Heart right ventricle (tissue), 16 donors: Measurements from ENCODE around the gene PLPP1. TPM values are rescaled to one million over a fixed set of nuclear protein-coding genes. Genes with fewer than 3 reads are reported as not detected.
A peak's percentile ranks its signal among the peaks of the same experiment; 100 is the strongest.

Experiments
- ATAC-seq, 8 donors: fragments of 200-7000 bp; cut with Tn5 transposase; one replicate each; pipeline ENCODE4 v1.9.1; 2020; ENCODE audit warnings: mild to moderate bottlenecking in 8 of 8, moderate library complexity in 8 of 8, moderate number of reproducible peaks in 1 of 8
- DNase-seq, 2 donors: peaks; one replicate each; pipeline ENCODE4 v3.0.0-alpha.2; 2020
- H3K27ac ChIP-seq, 10 donors: fragments of 200-600 bp; sonication (generic) in 2 of 10; one replicate each; pipeline versions ENCODE4 v1.5.0 to v1.8.0; 2020 to 2022; ENCODE audit warnings: mild to moderate bottlenecking in 3 of 10
- H3K27me3 ChIP-seq, 7 donors: fragments of 200-600 bp; one replicate each; pipeline ENCODE4 v1.8.0; 2021 to 2022; ENCODE audit warnings: mild to moderate bottlenecking in 2 of 7
- H3K36me3 ChIP-seq, 9 donors: fragments of 200-600 bp; sonication (generic) in 1 of 9; one replicate each; pipeline versions ENCODE4 v1.5.0 to v1.8.0; 2020 to 2022; ENCODE audit warnings: mild to moderate bottlenecking in 2 of 9
- H3K4me1 ChIP-seq, 9 donors: fragments of 200-600 bp; sonication (generic) in 1 of 9; one replicate each; pipeline versions ENCODE4 v1.5.0 to v1.8.0; 2020 to 2022; ENCODE audit warnings: mild to moderate bottlenecking in 4 of 9
- H3K4me3 ChIP-seq, 10 donors: fragments of 200-600 bp; sonication (generic) in 2 of 10; one replicate each; pipeline versions ENCODE4 v1.5.0 to v1.8.0; 2020 to 2022; ENCODE audit warnings: mild to moderate bottlenecking in 7 of 10, moderate library complexity in 2 of 10
- H3K9me3 ChIP-seq, 11 donors: fragments of 200-600 bp in 10 of 11; sonication (generic) in 2 of 11; one replicate each; pipeline versions ENCODE4 v1.5.0 to v1.8.0; 2013 to 2022; ENCODE audit warnings: mild to moderate bottlenecking in 2 of 11, control low read depth in 1 of 11, moderate library complexity in 1 of 11
- WGBS, 2 donors: extraction: QIAGEN DNeasy Blood & Tissue Kit; methylation state at CpG; one replicate each; pipeline ENCODE4 v1.1.7; 2013; ENCODE audit warnings: inconsistent platforms in 1 of 2; 5-methylcytosine and 5-hydroxymethylcytosine counted together
- intact Hi-C, 10 donors: fragments of 100-400 bp; cut with DNase I; formaldehyde crosslinking; loops; one replicate each; pipeline versions ENCODE4 v1.11.1 to v1.14.2; 2022
- polyA plus RNA-seq, 2 donors: library from polyadenylated mRNA; stranded (reverse); fragments of 200-250 nt; gene quantifications; one replicate each; pipeline ENCODE4 v1.2.3, GENCODE V29; 2013
- total RNA-seq, 10 donors: library from RNA; stranded (reverse); fragmentation: NEBNext Ultra II Directional in 3 of 10; extraction: Animal tissue kit (Norgen Biotek cat#: 25700) in 3 of 10; gene quantifications; one replicate each; pipeline versions ENCODE4 v1.2.1 to v1.2.4, GENCODE V29; 2021 to 2023
- TF ChIP-seq, protein P1 (sequence below), 9 donors: fragments of 200-600 bp; sonication (generic) in 2 of 9; IDR thresholded peaks; one replicate each; pipeline versions ENCODE4 v1.5.0 to v1.8.0; 2021 to 2022; ENCODE audit warnings: antibody characterized with exemption in 9 of 9, mild to moderate bottlenecking in 5 of 9, moderate library complexity in 1 of 9
- donor health status: Arrhythmogenic right ventricular cardiomyopathy.
- donor health status: ischemic (EF 13 %, LVEDD 7.1; RV severe dilation, severe dysfunction).
- donor health status: healthy with polysubstance abuse.
- donor health status: DM: no; HTN: yes; CAD: no.
- donor health status: DM: no; HTN: no; CAD: no.
- donor health status: ischemic (EF 25% LVEDD 6.9; RV normal size, moderate dysfunction).
- donor health status: ischemic (EF 25% LVEDD 5.7; RV mildly dilated, moderate dysfunction).
- donor health status: healthy.
- donor health status: DM: yes; HTN: yes; CAD: no.
- donor health status: Ischemic cardiomyopathy.
- donor health status: ischemic (EF 35%, LVEDD 5.7; RV mildly dilated, moderate dysfunction).
- donor health status: nonischemic (EF 11% LVEDD 7.7; RV severe dilation, severe dysfunction).
- donor health status: DM: yes; HTN: yes; CAD: no.
- donor health status: PGD.
- donor health status: ischemic (EF 29% LVEDD 5.4; RV normal size, mild dysfunction).
- donor health status: nonischemic (EF 23%, LVEDD 6.1; RV moderate dilation, normal function).

Gene PLPP1
- total and polyA plus RNA-seq, 12 donors = 58.7 to 111 (median 77.4) TPM

DNA sequence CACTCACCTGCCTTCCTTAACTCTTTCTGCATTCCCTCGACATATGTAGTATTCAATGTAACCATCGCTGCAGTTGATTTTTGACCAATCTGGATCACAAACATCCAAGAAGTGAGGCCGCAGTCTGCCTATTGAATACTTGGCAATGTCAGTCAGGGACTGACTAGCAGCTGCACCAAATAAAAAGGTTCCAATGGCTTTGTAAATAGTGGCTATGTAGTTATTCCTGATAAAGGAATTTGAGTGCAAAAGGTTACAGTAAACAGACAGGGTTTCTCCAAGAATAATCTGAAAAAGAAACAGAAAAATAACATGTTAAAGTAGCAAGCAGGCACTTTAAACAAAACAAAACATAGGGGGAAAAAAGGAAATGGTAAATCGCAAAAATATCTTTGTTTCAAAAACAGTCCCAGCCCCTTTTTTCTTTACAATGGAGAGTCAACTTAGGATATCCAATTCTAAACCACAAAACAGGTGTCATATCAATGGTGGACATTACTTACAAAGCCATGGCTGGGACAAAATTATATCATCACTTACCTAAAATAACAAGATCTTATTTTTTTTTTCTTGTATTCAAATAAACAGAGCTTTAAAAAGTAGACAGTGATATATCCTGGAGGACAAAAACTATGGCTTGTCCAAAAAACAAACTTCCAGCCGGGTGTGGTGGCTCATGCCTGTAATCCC, 66.8 kb downstream of the PLPP1 start:
- Histone ChIP-seq H3K4me1 (peaks cover 3 to 47% (median 36%) of the 10 kb centered on the region in 9 donors), H3K9me3 (no peaks in the 10 kb centered on the region), H3K27me3 (no peaks in the 10 kb centered on the region), H3K27ac (peak overlapping the region in 6 of 10 donors; percentile 3 to 67 (median 30)), H3K4me3 (no peak overlapping the region), H3K36me3 (peaks cover 0 to 76% (median 23%) of the 10 kb centered on the region in 9 donors)
- DNase-seq = no peak
- intact Hi-C loops = no loop called here
- TF ChIP-seq, protein P1, sequence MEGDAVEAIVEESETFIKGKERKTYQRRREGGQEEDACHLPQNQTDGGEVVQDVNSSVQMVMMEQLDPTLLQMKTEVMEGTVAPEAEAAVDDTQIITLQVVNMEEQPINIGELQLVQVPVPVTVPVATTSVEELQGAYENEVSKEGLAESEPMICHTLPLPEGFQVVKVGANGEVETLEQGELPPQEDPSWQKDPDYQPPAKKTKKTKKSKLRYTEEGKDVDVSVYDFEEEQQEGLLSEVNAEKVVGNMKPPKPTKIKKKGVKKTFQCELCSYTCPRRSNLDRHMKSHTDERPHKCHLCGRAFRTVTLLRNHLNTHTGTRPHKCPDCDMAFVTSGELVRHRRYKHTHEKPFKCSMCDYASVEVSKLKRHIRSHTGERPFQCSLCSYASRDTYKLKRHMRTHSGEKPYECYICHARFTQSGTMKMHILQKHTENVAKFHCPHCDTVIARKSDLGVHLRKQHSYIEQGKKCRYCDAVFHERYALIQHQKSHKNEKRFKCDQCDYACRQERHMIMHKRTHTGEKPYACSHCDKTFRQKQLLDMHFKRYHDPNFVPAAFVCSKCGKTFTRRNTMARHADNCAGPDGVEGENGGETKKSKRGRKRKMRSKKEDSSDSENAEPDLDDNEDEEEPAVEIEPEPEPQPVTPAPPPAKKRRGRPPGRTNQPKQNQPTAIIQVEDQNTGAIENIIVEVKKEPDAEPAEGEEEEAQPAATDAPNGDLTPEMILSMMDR (IDR thresholded peaks at IDR 0.05) = no peak
- WGBS, 2 donors = 65 to 67% methylated on average over 5 of the region's 5 CpGs
- ATAC-seq = no peak

DNA sequence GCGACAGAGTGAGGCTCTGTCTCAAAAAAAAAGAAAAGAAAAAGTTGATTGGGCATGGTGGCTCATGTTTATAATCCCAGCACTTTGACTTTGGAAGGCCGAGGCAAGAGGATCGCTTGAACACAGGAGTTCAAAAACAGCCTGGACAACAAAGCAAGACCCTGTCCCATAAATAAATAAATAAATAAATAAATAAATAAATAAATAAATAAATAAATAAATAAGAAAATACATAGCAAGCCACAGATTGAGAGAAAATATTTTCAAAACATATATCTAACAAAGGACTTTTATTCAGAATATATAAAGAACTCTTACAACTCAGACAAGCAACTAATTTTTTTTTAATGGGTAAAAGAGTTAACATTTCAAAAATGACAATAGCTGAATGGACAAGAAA, 71.2 kb downstream of the PLPP1 start:
- intact Hi-C loops = loop anchor here in 1 of 10 donors (2.0 kb wide), 1 partner anchor 65 kb away; no protein-coding TSS in a partner anchor
- H3K27ac ChIP-seq = no peak overlapping the region
- H3K4me3 ChIP-seq = no peak overlapping the region
- no peaks in the 10 kb centered on the region for H3K9me3 ChIP-seq
- H3K27me3 ChIP-seq = no peaks in the 10 kb centered on the region
- TF ChIP-seq, protein P1 (IDR thresholded peaks at IDR 0.05) = no peak
- peaks cover 3 to 42% (median 26%) of the 10 kb centered on the region in 9 donors for H3K4me1 ChIP-seq
- 98 to 100% methylated on average over 3 of the region's 3 CpGs for WGBS, 2 donors
- ATAC-seq (no peak), DNase-seq (no peak)
- H3K36me3 ChIP-seq = peaks cover 0 to 66% (median 30%) of the 10 kb centered on the region in 9 donors

DNA sequence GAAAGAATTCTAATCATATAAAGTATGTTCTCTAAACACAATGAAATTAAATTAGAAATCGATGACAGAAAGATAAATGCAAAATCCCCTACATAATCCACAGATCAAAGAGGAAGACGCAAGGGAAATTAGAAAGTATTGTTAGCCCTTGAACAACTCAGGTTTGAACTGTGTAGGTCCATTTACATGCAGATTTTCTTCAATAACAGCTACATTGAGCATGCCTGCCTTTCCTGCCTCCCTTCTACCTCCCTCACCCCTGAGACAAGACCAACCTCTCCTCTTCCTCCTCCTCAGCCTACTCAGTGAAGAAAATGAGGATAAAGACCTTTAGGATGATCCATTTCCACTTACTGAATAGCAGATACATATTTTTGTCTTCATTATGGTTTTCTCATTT, 75.2 kb downstream of the PLPP1 start:
- Histone ChIP-seq H3K27me3 (no peaks in the 10 kb centered on the region), H3K4me1 (peaks cover 0 to 34% (median 14%) of the 10 kb centered on the region in 9 donors), H3K36me3 (peaks cover 0 to 46% (median 14%) of the 10 kb centered on the region in 9 donors), H3K9me3 (no peaks in the 10 kb centered on the region), H3K27ac (no peak overlapping the region), H3K4me3 (no peak overlapping the region)
- WGBS, 2 donors = 81 to 97% methylated on average over 2 of the region's 2 CpGs
- TF ChIP-seq, protein P1 (IDR thresholded peaks at IDR 0.05) = no peak
- intact Hi-C loops = no loop called here
- ATAC-seq = no peak
- no peak for DNase-seq

DNA sequence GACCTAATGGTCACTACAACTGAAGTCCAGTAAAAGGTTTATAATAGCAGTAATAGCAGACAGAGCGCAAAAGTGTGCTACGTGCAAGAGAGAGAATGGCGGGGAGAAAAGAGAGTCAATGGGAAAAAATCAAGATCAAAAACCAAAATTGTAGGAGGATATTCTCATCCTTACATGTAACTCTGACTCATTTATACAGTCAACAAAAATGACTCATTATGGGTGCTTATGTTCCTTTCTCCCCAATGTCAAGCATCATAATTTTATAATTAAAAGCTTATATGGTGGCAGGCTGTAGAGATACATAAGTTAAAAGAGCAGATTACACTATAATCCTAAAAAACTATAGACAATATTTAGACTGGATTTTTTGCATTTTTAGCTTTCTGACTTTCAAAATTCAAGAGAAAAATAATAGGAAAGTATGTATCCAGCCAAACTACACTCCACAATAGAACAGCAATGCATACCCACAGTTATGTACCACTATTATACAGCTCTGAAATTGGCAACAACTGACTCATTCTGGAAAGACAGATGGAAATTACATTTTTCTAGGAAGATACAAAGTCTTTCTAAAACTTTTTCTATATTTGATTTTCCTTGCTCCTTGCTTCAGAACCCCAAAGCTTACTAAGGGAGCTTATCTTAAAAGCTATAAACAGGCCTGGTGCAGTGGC, 78.4 kb downstream of the PLPP1 start:
- WGBS, 2 donors = 95% methylated on average over 3 of the region's 3 CpGs
- peaks cover 0 to 32% (median 5%) of the 10 kb centered on the region in 9 donors for H3K36me3 ChIP-seq
- DNase-seq (no peak), ATAC-seq (no peak)
- no peaks in the 10 kb centered on the region for H3K9me3 ChIP-seq
- H3K27me3 ChIP-seq = no peaks in the 10 kb centered on the region
- intact Hi-C loops = no loop called here
- no peak overlapping the region for H3K27ac ChIP-seq
- TF ChIP-seq, protein P1 (IDR thresholded peaks at IDR 0.05) = no peak
- peaks cover 0 to 48% (median 20%) of the 10 kb centered on the region in 9 donors for H3K4me1 ChIP-seq
- H3K4me3 ChIP-seq = no peak overlapping the region
